ACC112 (cell line): ENCODE data around the gene HAGH.

ENCODE experiments used
- H2AFZ ChIP-seq: fragments of 200-600 bp; sonication (generic); one replicate; pipeline ENCODE4 v1.6.0; 2017; ENCODE audit warnings: antibody characterized with exemption, low read length; ENCODE audit not compliant: unreplicated experiment
- H3K27ac ChIP-seq: fragments of 200-600 bp; sonication (generic); 2 replicates; pipeline ENCODE4 v1.5.1; 2014; ENCODE audit warnings: low read depth, mild to moderate bottlenecking, antibody characterized with exemption, low read length, moderate library complexity
- H3K27me3 ChIP-seq: fragments of 200-600 bp; sonication (generic); 2 replicates; pipeline ENCODE4 v1.6.1; 2014; ENCODE audit warnings: mild to moderate bottlenecking, antibody characterized with exemption, low read length, moderate library complexity, mixed read lengths; ENCODE audit not compliant: insufficient read depth
- H3K36me3 ChIP-seq: fragments of 200-600 bp; sonication (generic); 2 replicates; pipeline ENCODE4 v1.6.1; 2016; ENCODE audit warnings: mild to moderate bottlenecking, antibody characterized with exemption, low read length, moderate library complexity, mixed read lengths; ENCODE audit not compliant: insufficient read depth
- H3K4me1 ChIP-seq: fragments of 200-600 bp; sonication (generic); one replicate; pipeline ENCODE4 v1.6.1; 2016; ENCODE audit warnings: low read length, mixed read lengths; ENCODE audit not compliant: insufficient read depth, unreplicated experiment, control insufficient read depth
- H3K4me3 ChIP-seq: fragments of 200-600 bp; sonication (generic); 2 replicates; pipeline ENCODE4 v1.5.1; 2014; ENCODE audit warnings: mild to moderate bottlenecking, low read depth, low read length
- H3K79me2 ChIP-seq: fragments of 200-600 bp; sonication (generic); one replicate; pipeline ENCODE4 v1.6.0; 2016; ENCODE audit warnings: low read length; ENCODE audit not compliant: control insufficient read depth, unreplicated experiment, insufficient read depth

The HAGH gene

DNA sequence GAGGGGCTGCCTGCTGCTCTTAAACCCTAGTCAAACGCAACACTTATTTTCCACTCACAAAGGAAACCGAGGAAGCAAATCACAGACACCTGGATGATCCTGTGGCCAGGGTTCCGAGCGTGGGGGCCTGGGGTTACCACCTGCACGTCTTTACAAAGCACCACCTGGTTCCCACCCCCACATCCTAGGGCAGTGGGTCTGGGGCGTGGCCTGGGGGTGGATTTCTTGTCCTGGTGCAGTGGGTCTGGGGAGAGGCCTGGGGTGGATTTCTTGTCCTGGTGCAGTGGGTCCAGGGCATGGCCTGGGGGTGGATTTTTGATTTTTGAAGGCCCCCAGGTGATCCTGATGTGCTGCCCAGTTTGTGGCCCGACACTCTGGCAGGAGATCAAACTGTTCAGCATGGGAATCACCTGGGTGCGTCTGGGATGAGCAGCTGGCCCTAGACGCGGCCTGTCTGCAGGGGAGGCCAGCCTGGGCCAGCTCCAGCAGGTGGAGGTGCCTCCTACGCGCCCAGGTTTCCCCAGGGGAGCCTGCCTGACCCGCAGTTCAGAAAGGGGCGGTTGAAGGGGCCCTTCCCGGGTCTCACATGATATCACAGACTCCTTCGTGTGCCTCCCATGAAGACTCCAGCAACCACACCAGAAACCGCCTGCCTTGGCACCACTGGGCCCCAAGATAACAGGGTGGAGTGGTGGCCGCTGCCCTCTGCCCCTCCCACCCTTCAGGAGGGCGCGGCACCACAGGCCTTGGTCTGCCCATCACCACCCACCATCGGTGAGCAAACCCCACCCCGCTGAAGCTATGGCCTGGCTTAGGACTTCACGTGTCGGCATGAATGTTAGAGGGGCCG, 6.3 kb downstream of the HAGH start:
- Histone ChIP-seq H2AFZ (no peak overlapping the region), H3K79me2 (no peaks in the 10 kb centered on the region), H3K4me1 (peaks cover under 1% of the 10 kb centered on the region), H3K27ac (no peak overlapping the region), H3K27me3 (no peaks in the 10 kb centered on the region), H3K4me3 (no peak overlapping the region), H3K36me3 (no peaks in the 10 kb centered on the region)

DNA sequence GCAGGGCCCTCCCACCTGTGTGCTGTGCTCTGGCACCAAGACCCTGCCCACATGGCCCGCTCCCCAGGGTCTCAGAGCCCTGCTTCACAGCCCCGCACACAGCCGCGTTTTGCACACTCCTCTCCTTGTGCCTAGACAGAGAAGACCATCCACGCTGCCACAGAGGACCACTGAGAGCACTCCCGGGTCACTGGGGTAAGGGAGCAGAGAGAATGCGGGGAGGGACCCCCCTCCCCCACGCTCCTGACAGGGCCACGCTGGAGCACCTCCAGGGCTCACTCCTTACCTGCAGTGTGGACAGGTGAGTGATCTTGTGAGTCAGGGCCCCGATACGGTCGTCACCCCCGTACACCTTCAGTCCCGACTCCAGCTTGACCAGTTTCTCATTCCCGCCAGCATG, 7.0 kb downstream of the HAGH start:
- Histone ChIP-seq H3K36me3 (no peaks in the 10 kb centered on the region), H3K27ac (no peak overlapping the region), H3K27me3 (no peaks in the 10 kb centered on the region), H3K4me1 (no peaks in the 10 kb centered on the region), H3K4me3 (no peak overlapping the region), H2AFZ (no peak overlapping the region), H3K79me2 (no peaks in the 10 kb centered on the region)

DNA sequence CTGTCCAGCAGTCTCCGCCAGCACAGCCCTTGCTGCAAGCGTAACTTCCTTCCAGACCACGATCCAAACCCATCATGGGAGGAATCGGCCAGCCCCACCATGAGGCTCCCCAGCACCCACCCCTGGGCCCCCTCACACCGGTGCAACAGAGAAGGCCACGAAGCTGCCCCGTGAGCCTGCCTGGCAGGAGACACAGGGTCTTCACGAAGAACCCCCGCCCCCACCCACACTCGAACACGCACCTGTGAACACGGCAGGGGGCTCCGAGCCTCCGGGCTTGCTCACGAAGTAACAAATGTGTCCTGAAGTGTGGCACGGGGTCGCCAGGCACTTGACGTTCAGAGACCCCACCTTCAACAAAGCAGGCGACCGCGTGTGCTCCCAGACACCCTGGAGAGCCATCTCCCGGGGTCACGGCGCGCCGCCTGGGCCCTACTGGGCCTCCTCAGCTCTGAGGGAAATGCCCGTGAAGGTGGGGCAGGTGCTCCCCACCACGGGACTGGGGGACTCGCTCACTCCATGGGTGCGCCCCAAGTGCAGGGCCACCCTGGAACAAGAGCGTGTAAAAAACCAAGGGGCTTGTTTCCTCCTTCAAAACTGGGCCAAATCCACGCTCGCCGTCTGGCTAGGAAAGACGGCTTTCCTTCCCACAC, 7.6 kb downstream of the HAGH start:
- Histone ChIP-seq H3K4me1 (no peaks in the 10 kb centered on the region), H3K27me3 (no peaks in the 10 kb centered on the region), H3K4me3 (no peak overlapping the region), H3K36me3 (no peaks in the 10 kb centered on the region), H3K27ac (no peak overlapping the region), H2AFZ (no peak overlapping the region), H3K79me2 (no peaks in the 10 kb centered on the region)

DNA sequence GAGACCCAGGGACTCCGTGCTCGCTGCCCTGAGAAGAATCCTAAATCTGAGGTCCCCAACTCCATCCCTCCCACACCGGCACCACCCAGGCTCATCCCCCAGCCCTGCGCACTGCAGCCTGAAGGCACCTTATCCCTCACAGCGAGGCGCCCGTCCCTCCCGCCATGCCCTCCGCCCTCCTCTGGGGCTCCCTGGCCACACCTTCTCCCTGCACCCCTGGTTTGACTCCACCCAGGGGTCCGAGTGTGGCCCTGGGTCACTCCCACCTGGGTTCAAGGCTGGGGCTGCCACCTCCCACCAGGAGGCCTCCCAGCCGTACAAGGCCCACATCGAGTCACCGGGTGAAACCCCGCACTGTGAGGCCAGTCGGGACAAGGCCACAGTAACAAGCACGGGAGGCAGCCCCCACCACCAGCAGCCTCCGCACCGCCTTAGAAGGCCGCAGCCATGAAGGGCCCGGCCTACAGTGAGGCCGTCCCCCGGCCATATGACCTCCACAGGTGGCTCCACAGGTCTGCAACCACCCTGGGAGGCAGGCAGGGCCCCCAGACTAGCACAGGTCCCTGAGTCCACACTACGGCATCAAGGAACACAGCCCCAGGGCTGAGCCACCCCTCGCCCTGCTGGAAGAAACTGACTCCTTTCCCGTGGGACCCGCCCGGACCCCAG, 8.3 kb downstream of the HAGH start:
- H3K36me3 ChIP-seq: no peaks in the 10 kb centered on the region
- no peaks in the 10 kb centered on the region for H3K27me3 ChIP-seq

DNA sequence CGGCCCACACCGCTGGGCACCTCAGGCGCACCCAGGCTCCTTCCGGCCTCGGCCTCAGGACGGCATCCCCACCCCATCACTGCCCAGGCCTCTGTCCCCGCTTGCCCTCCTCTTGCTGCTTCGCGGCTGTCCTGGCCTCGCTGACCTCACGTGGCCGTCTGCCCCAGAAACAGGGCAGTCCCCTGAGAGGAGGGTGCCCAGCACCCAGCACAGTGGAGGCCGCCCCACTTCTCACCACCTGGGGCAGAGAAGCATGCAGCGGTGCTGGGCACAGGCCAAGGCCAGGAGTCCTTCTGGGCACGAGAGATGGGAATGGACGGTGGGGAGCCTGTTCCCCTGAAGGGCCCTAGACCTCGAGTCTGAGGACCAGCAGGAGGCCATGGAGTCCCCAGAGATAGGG, 8.9 kb downstream of the HAGH start:
- no peak overlapping the region for H3K4me3 ChIP-seq
- no peaks in the 10 kb centered on the region for H3K27me3 ChIP-seq
- H3K4me1 ChIP-seq: no peaks in the 10 kb centered on the region
- H3K36me3 ChIP-seq: no peaks in the 10 kb centered on the region
- no peak overlapping the region for H3K27ac ChIP-seq
- no peaks in the 10 kb centered on the region for H3K79me2 ChIP-seq
- no peak overlapping the region for H2AFZ ChIP-seq

More for the DNA sequence above, 8.3 kb downstream of the HAGH start:
- no peaks in the 10 kb centered on the region for H3K79me2 ChIP-seq
- no peak overlapping the region for H3K27ac ChIP-seq
- no peaks in the 10 kb centered on the region for H3K4me1 ChIP-seq
- no peak overlapping the region for H2AFZ ChIP-seq
- H3K4me3 ChIP-seq: no peak overlapping the region

DNA sequence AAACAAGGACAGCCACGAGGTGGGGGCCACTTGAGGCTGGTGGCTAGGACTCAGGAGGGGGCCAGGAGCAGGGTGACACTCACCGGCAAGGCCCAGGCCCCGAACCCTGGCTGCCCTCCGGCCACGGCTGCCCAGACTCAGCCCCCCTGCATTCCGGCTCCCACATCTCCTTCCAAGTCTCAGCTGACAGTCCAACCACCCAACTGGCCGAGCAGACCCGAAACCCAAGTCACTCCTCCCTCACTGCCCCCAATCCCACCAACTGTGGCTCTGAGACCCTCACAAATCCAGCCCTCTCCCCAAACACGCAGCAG, 9.4 kb downstream of the HAGH start:
- Histone ChIP-seq H2AFZ (no peak overlapping the region), H3K27me3 (no peaks in the 10 kb centered on the region), H3K36me3 (no peaks in the 10 kb centered on the region), H3K4me1 (no peaks in the 10 kb centered on the region), H3K27ac (no peak overlapping the region), H3K79me2 (no peaks in the 10 kb centered on the region), H3K4me3 (no peak overlapping the region)

DNA sequence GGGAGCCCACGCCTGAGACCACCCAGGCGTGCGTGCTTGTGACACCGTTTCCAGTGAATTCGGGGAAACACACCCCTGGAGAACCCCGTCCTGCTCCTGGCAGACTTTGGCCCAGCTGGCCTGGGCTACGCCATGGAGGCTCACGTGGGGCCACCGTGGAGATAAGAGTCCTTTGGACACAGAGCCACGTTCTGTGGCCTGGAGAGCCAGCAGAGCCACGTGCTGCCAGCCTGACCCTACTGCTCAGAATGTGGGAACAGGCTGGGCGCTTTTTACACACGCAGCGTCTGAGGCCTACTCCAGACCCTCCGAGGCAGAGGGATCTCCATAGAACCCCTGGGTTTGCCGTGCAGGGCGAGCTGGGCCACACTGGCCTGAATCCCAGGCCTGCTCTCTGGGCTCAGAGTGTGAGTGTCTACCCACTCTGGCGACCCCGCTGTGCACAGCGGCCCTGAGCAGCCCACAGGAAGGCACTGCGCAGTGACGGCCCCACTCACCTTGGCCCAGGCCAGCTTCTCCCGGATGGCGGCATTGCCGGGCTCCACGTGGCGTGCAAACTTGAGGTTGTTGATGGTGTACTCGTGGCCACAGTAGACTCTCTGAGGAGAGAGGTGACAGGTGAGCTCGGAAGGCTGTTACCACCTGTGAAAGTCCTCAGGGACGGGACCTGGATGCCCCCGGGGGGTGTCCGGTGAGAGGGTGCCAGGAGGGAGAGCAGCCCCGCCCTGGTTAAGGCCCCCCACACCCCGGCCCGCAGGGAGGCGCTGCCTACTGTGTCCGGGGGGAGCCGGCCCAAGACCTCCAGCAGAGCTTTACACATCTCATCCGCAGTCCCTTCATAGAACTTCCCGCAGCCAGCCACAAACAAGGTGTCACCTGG, 10.0 kb downstream of the HAGH start:
- Histone ChIP-seq H3K4me3 (no peak overlapping the region), H3K79me2 (no peaks in the 10 kb centered on the region), H3K27me3 (no peaks in the 10 kb centered on the region), H3K4me1 (no peaks in the 10 kb centered on the region), H2AFZ (no peak overlapping the region), H3K36me3 (no peaks in the 10 kb centered on the region), H3K27ac (no peak overlapping the region)

DNA sequence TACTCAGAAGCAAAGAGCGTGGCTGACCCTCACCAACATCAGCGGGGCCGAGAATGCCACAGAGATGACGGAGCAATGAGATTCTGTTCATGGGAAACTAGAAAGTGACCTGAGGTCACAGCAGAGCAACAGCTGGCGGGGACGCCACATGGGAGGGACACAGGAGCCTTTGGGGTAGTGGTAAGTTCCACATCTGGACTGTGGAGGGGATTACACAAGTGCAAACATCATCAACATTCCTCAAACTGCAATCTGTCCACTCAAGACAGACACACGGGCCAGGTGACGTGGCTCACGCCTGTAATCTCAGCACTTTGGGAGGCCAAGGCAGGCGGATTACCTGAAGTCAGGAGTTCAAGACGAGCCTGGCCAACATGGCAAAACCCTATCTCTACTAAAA, 11.2 kb downstream of the HAGH start:
- H3K4me1 ChIP-seq: no peaks in the 10 kb centered on the region
- H3K27ac ChIP-seq: no peak overlapping the region
- no peaks in the 10 kb centered on the region for H3K27me3 ChIP-seq
- no peak overlapping the region for H2AFZ ChIP-seq
- no peak overlapping the region for H3K4me3 ChIP-seq
- H3K36me3 ChIP-seq: no peaks in the 10 kb centered on the region
- no peaks in the 10 kb centered on the region for H3K79me2 ChIP-seq

DNA sequence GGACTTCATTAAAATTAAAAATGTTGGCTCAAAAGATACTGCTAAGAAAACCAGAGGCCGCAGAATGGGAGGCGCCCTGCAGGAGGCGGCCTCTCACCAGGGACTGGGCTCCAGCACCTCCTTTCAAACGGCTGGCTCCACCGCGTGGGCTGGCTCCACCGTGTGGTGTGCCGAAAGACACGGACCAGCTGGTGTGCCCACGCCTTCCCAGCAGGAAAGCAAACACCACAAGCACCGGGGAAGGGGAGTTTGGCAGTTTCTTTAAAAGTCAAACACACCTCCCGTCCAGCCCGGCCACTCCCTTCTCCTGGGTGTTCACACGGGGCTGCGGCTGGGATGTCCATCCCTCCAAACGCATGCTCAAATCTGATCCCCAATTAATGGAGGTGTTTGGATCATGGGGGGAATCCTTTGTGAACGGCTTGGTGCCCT, 13.9 kb downstream of the HAGH start:
- H3K79me2 ChIP-seq: no peaks in the 10 kb centered on the region
- no peaks in the 10 kb centered on the region for H3K4me1 ChIP-seq
- H3K4me3 ChIP-seq: no peak overlapping the region
- no peaks in the 10 kb centered on the region for H3K27me3 ChIP-seq
- no peaks in the 10 kb centered on the region for H3K36me3 ChIP-seq
- no peak overlapping the region for H3K27ac ChIP-seq
- no peak overlapping the region for H2AFZ ChIP-seq

DNA sequence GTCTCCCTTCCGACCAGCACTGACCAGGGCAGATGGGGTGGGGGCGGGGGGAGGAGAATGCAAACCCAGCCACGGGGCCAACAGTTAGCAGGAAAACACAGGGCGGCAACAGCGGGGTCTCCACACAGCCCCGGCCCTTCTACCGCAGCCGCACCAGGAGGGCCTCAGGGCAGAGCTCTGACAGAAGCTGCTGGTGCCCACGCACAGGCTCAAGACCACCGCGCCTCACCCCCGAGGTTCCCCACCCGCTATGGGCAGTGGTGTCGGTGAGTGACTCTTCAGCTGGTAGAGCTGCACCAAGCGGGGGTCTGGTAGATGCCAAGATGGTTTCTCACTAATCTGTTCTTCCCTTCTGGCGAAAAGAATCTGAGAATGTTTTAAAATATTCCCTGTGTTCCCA, 16.1 kb downstream of the HAGH start:
- no peaks in the 10 kb centered on the region for H3K27me3 ChIP-seq
- no peak overlapping the region for H3K4me3 ChIP-seq
- H3K36me3 ChIP-seq: no peaks in the 10 kb centered on the region
- H3K27ac ChIP-seq: no peak overlapping the region
- H3K4me1 ChIP-seq: no peaks in the 10 kb centered on the region
- H3K79me2 ChIP-seq: no peaks in the 10 kb centered on the region
- no peak overlapping the region for H2AFZ ChIP-seq
